Spleen (tissue), 11 donors: ENCODE results near the gene EFNB3. TPM values are rescaled to one million over a fixed set of nuclear protein-coding genes. Genes with fewer than 3 reads are reported as not detected.

ENCODE experiments used
- DNase-seq: peaks from one replicate; pipeline ENCODE4 v3.0.0-alpha.2; 2020
- H3K27ac ChIP-seq, 8 donors: fragments of 200-600 bp; sonication (generic) in 7 of 8; 1 replicate in 4 of 8; 2 replicates in 4 of 8; pipeline versions ENCODE4 v1.5.0 to v1.8.0; 2016 to 2021; ENCODE audit warnings: inconsistent platforms in 4 of 8, mild to moderate bottlenecking in 4 of 8, moderate library complexity in 1 of 8
- H3K27me3 ChIP-seq, 7 donors: fragments of 200-600 bp; sonication (generic) in 6 of 7; replicated peaks in 1 of 7; 1 replicate in 4 of 7; 2 replicates in 3 of 7; pipeline versions ENCODE4 v1.5.0 to v1.8.0; 2016 to 2021; ENCODE audit warnings: inconsistent platforms in 3 of 7, mild to moderate bottlenecking in 1 of 7
- H3K36me3 ChIP-seq, 6 donors: fragments of 200-600 bp; sonication (generic) in 5 of 6; 1 replicate in 4 of 6; 2 replicates in 2 of 6; pipeline versions ENCODE4 v1.5.0 to v1.8.0; 2016 to 2021; ENCODE audit warnings: inconsistent platforms in 2 of 6
- H3K4me1 ChIP-seq, 6 donors: fragments of 200-600 bp; sonication (generic) in 5 of 6; 1 replicate in 3 of 6; 2 replicates in 3 of 6; pipeline versions ENCODE4 v1.5.0 to v1.8.0; 2016 to 2021; ENCODE audit warnings: inconsistent platforms in 3 of 6
- H3K4me3 ChIP-seq, 8 donors: fragments of 200-600 bp; sonication (generic) in 7 of 8; 1 replicate in 4 of 8; 2 replicates in 4 of 8; pipeline versions ENCODE4 v1.5.0 to v1.8.0; 2016 to 2021; ENCODE audit warnings: inconsistent platforms in 4 of 8, mild to moderate bottlenecking in 4 of 8, moderate library complexity in 2 of 8
- H3K9me3 ChIP-seq, 8 donors: fragments of 200-600 bp; sonication (generic) in 7 of 8; 1 replicate in 4 of 8; 2 replicates in 4 of 8; pipeline versions ENCODE4 v1.5.0 to v1.8.0; 2016 to 2021; ENCODE audit warnings: inconsistent platforms in 4 of 8
- CTCF ChIP-seq, 11 experiments: fragments of 200-600 bp in 7 of 11; fragments of 450-650 bp in 4 of 11; sonication (generic) in 4 of 11; IDR thresholded peaks in 8 of 11; conservative IDR thresholded peaks in 3 of 11; 1 replicate in 7 of 11; 2 replicates in 4 of 11; pipeline versions ENCODE4 v1.4.0 to v1.8.0; 2016 to 2021; ENCODE audit warnings: antibody characterized with exemption in 11 of 11, inconsistent platforms in 4 of 11, mild to moderate bottlenecking in 1 of 11
- POLR2A ChIP-seq, 3 donors: fragments of 450-650 bp; IDR thresholded peaks; one replicate each; pipeline ENCODE4 v1.5.1; 2017; ENCODE audit warnings: antibody characterized with exemption in 3 of 3, mild to moderate bottlenecking in 1 of 3
- POLR2AphosphoS5 ChIP-seq, 3 donors: sonication (generic); formaldehyde crosslinking; IDR thresholded peaks; one replicate each; pipeline ENCODE4 v1.5.1; 2017; ENCODE audit warnings: antibody characterized with exemption in 3 of 3
- WGBS, 5 donors: extraction: QIAGEN DNeasy Blood & Tissue Kit in 3 of 5; methylation state at CpG; one replicate each; pipeline versions ENCODE4 v1.1.5 to v1.1.7; 2013 to 2018; 5-methylcytosine and 5-hydroxymethylcytosine counted together
- intact Hi-C: fragments of 100-400 bp; cut with DNase I; formaldehyde crosslinking; loops from one replicate; pipeline ENCODE4 v1.15.0; 2023; ENCODE audit warnings: low total_unique reads
- polyA plus RNA-seq, 3 donors: library from polyadenylated mRNA; stranded (reverse); fragments of 200-250 nt; gene quantifications; one replicate each; pipeline ENCODE4 v1.2.1, GENCODE V29; 2013
- total RNA-seq, 7 donors: library from RNA; depleted of rRNA in 3 of 7; stranded (reverse); fragments of >200 nt in 3 of 7; fragmentation: NEBNext Ultra II Directional in 4 of 7; extraction: Animal tissue kit (Norgen Biotek cat#: 25700) in 4 of 7; gene quantifications; one replicate each; pipeline versions ENCODE4 v1.1.0 to v1.2.1, GENCODE V29; 2016 to 2021
- donor health status: healthy with polysubstance abuse.
- donor health status: DM: no; HTN: no; CAD: no; lungs with moderate emphysema.
- donor health status: DM: no; HTN: no; CAD: no.
- donor health status: Bipolar disorder and iron deficiency.
- donor health status: healthy.
- donor health status: DM: no; HTN: no; CAD: no.
- donor health status: DM: yes; HTN: yes; CAD: no.

The EFNB3 gene
- total and polyA plus RNA-seq, 10 donors, result 0.04 to 0.60 (median 0.26) TPM; not detected in 1

- Histone ChIP-seq H3K27me3 (peaks cover 0 to 48% (median 4%) of the 10 kb centered on the region in 7 donors), H3K4me3 (no peak overlapping the region), H3K27ac (no peak overlapping the region), H3K4me1 (peaks cover 0 to 13% (median 3%) of the 10 kb centered on the region in 6 donors), H3K9me3 (no peaks in the 10 kb centered on the region), H3K36me3 (no peaks in the 10 kb centered on the region)
- intact Hi-C loops, result no loop called here
- no peak for DNase-seq
- WGBS, 5 donors, result 83 to 88% (median 86%) methylated on average over 5 of the region's 5 CpGs
- TF ChIP-seq POLR2A (IDR thresholded peaks at IDR 0.05) (no peak), CTCF (IDR thresholded peaks at IDR 0.05 in 8 of 11, conservative IDR thresholded peaks at IDR 0.05 in 3 of 11) (no peak), POLR2AphosphoS5 (IDR thresholded peaks at IDR 0.05) (no peak)
Observed at GRCh38 chr17:7737601-7738000, 32.6 kb downstream of the EFNB3 start.

DNA sequence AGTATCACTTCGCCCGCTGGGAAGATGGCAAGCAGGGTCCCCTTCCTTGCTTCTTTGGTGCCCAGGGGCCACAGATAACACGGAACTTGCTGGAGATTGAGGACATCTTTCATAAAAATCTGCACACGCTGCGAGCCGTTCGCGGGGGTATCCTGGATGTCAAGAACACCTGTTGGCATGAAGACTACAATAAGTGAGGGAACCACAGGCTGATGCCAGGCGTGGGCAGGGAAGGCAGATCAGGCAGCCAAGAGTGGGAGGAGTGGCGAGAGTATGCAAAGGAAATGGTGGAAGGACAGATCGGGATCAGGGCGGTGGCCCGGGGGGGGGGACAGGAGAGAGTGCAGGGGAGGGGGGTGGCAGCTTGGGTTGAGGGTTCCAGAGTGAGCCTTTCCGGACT, 34.7 kb downstream of the EFNB3 start:
- Histone ChIP-seq H3K9me3 (no peaks in the 10 kb centered on the region), H3K27me3 (peaks cover 0 to 63% (median 4%) of the 10 kb centered on the region in 7 donors), H3K27ac (no peak overlapping the region), H3K4me3 (no peak overlapping the region), H3K4me1 (peaks cover 0 to 14% (median 3%) of the 10 kb centered on the region in 6 donors), H3K36me3 (no peaks in the 10 kb centered on the region)
- no peak for DNase-seq
- TF ChIP-seq CTCF (IDR thresholded peaks at IDR 0.05 in 8 of 11, conservative IDR thresholded peaks at IDR 0.05 in 3 of 11), result no peak
- TF ChIP-seq POLR2A (IDR thresholded peaks at IDR 0.05), result no peak
- TF ChIP-seq POLR2AphosphoS5 (IDR thresholded peaks at IDR 0.05), result no peak
- intact Hi-C loops, result no loop called here
- 54 to 66% (median 57%) methylated on average over 14 of the region's 14 CpGs for WGBS, 5 donors

DNA sequence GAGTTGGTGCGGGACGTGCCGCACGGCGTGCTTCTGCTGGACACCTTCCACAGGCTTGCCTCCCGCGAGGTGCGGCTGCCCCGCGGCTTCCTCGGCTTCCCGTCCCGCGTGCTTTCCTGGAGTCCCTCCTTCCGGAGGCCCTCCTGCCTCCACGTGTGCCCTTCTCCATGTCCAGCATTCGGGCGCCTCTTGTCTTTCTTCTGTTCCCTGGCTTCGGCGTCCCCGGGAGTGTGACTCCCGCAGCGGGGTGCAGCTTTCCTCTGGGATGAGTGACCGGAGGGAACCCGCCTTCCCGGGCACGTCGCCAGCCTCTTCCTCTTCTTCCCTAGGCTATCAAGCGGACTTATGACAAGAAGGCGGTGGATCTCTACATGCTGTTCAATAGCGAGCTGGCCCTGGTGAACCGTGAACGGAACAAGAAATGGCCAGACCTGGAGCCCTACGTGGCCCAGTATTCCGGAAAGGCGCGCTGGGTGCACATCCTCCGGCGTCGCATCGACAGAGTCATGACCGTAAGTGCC, 35.5 kb downstream of the EFNB3 start:
- Histone ChIP-seq H3K36me3 (no peaks in the 10 kb centered on the region), H3K4me1 (peaks cover 0 to 14% (median 4%) of the 10 kb centered on the region in 6 donors), H3K9me3 (no peaks in the 10 kb centered on the region), H3K27ac (no peak overlapping the region), H3K4me3 (peak overlapping the region in 1 of 8 donors; percentile 23), H3K27me3 (peaks cover 0 to 57% (median 4%) of the 10 kb centered on the region in 7 donors)
- DNase-seq, result no peak
- intact Hi-C loops, result no loop called here
- TF ChIP-seq POLR2AphosphoS5 (IDR thresholded peaks at IDR 0.05) (no peak), POLR2A (IDR thresholded peaks at IDR 0.05) (no peak), CTCF (IDR thresholded peaks at IDR 0.05 in 8 of 11, conservative IDR thresholded peaks at IDR 0.05 in 3 of 11) (no peak)
- 52 to 80% (median 74%) methylated on average over 41 to 42 of the region's 42 CpGs for WGBS, 5 donors

- intact Hi-C loops, result no loop called here
Observed at GRCh38 chr17:7742729-7743128, 37.7 kb downstream of the EFNB3 start.

More at GRCh38 chr17:7742729-7743128, 37.7 kb downstream of the EFNB3 start:
- peaks cover 0 to 60% (median 4%) of the 10 kb centered on the region in 7 donors for H3K27me3 ChIP-seq
- H3K36me3 ChIP-seq, result no peaks in the 10 kb centered on the region
- H3K4me3 ChIP-seq, result no peak overlapping the region
- no peak for DNase-seq
- WGBS, 5 donors, result 67 to 84% (median 78%) methylated on average over 10 of the region's 10 CpGs
- TF ChIP-seq POLR2AphosphoS5 (IDR thresholded peaks at IDR 0.05), result no peak
- no peak for TF ChIP-seq POLR2A (IDR thresholded peaks at IDR 0.05)
- no peak for TF ChIP-seq CTCF (IDR thresholded peaks at IDR 0.05 in 8 of 11, conservative IDR thresholded peaks at IDR 0.05 in 3 of 11)
- H3K9me3 ChIP-seq, result no peaks in the 10 kb centered on the region
- H3K4me1 ChIP-seq, result peaks cover 0 to 22% (median 9%) of the 10 kb centered on the region in 6 donors
- H3K27ac ChIP-seq, result no peak overlapping the region
